Hippocampal formation (tissue), 2 donors: Measurements from ENCODE around the gene KCNA5.
A peak's percentile ranks its signal among the peaks of the same experiment; 100 is the strongest.

Source experiments
- DNase-seq, 2 donors: peaks; one replicate each; lab custom pipeline; 2025; lab: John Stamatoyannopoulos, UW

Gene KCNA5

DNA sequence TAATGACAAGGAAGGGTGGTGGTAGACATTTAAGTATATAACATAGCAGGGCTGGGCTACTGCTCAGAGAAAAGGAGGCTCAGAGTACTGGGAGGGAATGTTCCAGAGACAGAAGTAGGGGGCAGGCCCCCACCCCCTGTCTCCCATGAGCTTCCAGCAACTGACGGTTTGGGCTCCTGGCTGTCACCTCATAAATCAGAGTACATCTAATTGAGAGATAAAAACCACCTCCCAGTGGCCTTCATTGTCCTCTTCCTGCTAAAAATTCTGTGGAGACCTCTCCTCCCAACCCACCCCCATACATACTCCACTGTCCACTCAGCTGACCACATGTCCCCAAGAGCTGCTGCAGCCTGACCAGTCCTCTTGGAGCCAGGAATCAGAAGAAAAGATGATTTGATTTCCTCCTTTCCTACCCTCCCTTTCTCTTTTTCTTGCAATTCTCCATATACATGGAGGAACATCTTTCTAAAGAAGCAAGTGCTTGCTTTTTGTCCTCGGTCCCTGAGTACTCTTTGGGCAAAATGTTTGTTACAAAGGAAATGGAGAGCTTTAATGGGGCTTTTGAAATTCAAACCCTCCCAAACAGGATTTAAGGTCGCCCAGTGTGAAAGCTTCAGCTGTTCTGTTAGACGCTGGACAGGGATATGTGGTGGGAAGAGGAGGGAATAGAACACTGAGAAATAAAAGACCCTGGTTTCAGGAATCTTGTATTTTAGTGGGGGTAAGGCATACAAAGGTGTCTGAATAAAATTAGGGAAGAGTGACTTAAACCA is 16.4 kb upstream of the KCNA5 start:
- DNase-seq: no peak

- DNase-seq: no peak
Observed at GRCh38 chr12:5030066-5030465, 13.6 kb upstream of the KCNA5 start.

GRCh38 chr12:5031242-5031641 is 12.4 kb upstream of the KCNA5 start:
- DNase-seq: no peak

DNA sequence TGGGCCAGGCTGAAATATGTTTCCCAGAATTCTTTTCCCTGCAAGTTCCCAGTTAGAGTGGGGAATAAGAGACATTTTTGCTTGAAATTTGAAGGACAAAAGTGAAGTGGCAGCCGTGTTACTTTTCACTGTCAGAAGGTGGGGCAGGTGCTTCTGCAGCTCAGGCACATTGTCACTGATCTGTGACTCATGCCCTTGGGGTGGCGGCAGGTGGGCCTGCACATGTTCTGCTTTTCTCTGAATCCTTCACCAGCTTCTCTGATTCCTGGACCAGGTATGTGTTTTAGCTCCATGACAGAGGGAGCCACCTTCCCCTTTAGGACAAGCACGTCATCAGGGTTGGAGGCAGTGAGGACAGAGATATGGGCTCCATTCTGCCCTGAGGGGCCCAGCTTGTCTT is 11.7 kb upstream of the KCNA5 start:
- no peak for DNase-seq

- no peak for DNase-seq
Observed at GRCh38 chr12:5032821-5033220, 10.9 kb upstream of the KCNA5 start.

- no peak for DNase-seq
Observed at GRCh38 chr12:5033883-5034282, 9.8 kb upstream of the KCNA5 start.

GRCh38 chr12:5034603-5035002 is 9.1 kb upstream of the KCNA5 start:
- no peak for DNase-seq

- DNase-seq: no peak
Observed at GRCh38 chr12:5035618-5036017, 8.1 kb upstream of the KCNA5 start.

GRCh38 chr12:5036031-5036430 is 7.6 kb upstream of the KCNA5 start:
- DNase-seq: no peak

- DNase-seq: no peak
Observed at GRCh38 chr12:5037795-5038357, 5.8 kb upstream of the KCNA5 start.

GRCh38 chr12:5038781-5039311 is 4.8 kb upstream of the KCNA5 start:
- no peak for DNase-seq

DNA sequence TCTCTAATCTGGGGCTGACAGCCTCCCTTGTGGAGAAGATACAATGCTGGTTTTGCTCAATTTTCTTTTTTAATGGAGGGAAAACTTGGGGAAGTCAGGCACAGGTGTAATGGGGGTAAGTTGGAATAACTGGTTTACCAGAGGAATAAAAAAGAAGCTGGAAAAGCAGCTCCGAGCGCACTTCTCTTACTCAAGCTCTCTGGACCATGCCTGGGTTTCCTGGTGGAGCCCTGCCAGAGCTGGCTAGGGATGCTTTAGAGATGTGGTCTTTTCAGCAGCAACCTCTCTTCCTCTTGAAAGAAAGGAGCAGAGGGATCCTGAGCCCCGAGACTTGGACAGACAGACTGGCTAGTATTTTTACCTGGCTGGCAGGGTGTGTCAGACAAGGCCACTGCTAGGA is 3.9 kb upstream of the KCNA5 start:
- DNase-seq: no peak

- DNase-seq: no peak
Observed at GRCh38 chr12:5040368-5040767, 3.3 kb upstream of the KCNA5 start.

DNA sequence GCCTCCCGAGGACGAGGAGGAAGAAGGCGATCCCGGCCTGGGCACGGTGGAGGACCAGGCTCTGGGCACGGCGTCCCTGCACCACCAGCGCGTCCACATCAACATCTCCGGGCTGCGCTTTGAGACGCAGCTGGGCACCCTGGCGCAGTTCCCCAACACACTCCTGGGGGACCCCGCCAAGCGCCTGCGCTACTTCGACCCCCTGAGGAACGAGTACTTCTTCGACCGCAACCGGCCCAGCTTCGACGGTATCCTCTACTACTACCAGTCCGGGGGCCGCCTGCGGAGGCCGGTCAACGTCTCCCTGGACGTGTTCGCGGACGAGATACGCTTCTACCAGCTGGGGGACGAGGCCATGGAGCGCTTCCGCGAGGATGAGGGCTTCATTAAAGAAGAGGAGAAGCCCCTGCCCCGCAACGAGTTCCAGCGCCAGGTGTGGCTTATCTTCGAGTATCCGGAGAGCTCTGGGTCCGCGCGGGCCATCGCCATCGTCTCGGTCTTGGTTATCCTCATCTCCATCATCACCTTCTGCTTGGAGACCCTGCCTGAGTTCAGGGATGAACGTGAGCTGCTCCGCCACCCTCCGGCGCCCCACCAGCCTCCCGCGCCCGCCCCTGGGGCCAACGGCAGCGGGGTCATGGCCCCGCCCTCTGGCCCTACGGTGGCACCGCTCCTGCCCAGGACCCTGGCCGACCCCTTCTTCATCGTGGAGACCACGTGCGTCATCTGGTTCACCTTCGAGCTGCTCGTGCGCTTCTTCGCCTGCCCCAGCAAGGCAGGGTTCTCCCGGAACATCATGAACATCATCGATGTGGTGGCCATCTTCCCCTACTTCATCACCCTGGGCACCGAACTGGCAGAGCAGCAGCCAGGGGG is 979 bp downstream of the KCNA5 start:
- DNase-seq: no peak

- peak; percentile 30 to 55 for DNase-seq
Observed at GRCh38 chr12:5047094-5047493, 3.4 kb downstream of the KCNA5 start.

DNA sequence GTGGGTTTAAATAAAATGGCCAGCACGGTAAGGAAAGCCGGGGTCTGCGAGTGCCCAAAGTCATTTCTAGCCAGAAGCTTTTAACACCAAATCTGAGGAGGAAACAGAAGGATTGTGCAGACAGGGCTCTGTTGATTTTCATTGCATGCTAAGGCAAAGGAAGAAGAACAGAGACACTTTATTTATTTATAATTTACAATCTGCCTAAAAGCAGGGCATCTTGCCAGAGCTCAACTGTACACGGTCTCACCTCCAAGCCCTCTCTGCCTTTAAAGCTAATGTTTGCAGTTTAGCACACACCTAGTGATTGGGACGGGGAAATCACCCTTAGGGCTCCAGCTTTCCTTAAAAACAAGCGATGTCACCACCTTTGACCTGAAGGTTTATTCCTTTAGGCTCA is 4.0 kb downstream of the KCNA5 start:
- DNase-seq: no peak

DNA sequence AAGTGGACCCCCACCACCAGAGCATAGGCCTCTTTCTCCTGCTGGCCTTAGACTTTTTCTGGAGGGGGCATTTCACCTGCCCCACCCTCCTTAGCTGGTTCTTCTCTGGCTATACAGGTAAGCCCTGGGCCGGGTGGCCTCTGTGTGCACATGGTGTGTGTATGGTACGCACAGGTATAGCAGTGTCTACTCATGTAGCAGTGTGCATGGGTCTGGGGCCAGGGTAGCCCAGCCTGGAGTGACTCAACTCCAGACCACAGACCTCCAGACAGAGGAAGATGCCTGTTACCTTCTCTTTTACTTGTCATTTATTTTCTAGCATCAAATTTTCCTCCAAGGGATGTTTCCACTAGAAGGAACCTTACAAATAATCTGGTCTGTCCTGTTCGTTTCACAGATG is 6.9 kb downstream of the KCNA5 start:
- DNase-seq: no peak

- no peak for DNase-seq
Observed at GRCh38 chr12:5051334-5051733, 7.7 kb downstream of the KCNA5 start.

GRCh38 chr12:5051913-5052312 is 8.2 kb downstream of the KCNA5 start:
- no peak for DNase-seq

DNA sequence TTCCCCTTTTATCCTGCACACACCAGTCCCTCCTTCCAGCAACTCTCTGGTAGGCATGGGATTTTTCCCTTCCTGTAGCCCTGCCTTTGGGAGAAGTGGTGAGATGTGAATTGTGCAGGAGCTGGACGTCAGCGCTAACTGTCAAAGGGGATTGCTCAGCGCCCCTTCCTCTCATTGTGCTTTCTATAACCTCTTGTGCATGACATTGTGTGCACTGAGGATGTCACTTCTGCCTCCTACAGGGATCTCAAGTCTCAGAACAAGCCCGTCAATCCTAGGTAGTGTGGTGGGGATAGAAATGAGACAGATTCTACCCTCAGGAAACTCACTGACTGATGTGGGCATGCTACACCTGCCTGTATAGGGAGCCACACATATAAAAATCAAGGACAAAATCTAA is 8.7 kb downstream of the KCNA5 start:
- no peak for DNase-seq

- DNase-seq: no peak
Observed at GRCh38 chr12:5059358-5059757, 15.7 kb downstream of the KCNA5 start.

DNA sequence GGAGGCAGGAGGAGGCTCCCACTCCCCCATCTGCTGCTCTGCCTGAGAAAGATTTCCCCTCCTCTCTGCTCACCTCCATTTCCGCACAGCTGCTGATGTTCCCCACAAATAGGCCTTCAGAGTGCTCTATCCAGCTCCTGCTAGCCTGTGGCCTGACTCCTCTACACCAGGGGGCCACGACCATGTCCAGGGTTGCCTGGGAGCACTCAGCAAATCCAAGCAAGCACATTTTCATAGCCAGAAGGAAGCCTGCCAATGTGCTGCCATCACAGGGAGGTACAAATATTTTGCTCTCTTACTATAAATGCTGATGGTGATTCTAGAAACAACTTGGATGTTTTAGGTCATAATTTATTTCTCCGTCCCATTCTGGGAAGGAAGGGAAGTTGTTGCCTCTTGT is 17.3 kb downstream of the KCNA5 start:
- DNase-seq: no peak

DNA sequence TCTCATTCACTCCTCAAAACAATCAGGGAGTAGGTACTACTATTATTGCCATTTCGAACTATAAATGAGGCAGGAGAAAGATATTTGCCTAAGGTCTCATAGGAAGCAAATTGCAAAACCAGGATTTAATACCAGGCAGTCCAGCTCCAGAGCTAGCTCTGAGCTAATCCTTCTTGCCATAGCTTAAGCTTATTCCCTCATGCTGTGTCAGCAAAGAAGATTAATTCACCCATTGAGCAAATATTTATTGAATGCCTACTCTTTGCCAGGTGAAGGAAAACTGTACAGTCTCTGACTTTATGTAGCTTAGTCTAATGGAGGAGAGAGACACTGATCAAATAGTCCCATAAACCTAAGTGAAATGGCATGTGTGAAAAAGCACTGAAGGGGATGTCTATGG is 19.5 kb downstream of the KCNA5 start:
- no peak for DNase-seq
